ENCODE data around the gene ADAM22. TPM values are rescaled to one million over a fixed set of nuclear protein-coding genes. Genes with fewer than 3 reads are reported as not detected.

ADAM22 gene
- total RNA-seq, 1 donor: 1.3 TPM

DNA sequence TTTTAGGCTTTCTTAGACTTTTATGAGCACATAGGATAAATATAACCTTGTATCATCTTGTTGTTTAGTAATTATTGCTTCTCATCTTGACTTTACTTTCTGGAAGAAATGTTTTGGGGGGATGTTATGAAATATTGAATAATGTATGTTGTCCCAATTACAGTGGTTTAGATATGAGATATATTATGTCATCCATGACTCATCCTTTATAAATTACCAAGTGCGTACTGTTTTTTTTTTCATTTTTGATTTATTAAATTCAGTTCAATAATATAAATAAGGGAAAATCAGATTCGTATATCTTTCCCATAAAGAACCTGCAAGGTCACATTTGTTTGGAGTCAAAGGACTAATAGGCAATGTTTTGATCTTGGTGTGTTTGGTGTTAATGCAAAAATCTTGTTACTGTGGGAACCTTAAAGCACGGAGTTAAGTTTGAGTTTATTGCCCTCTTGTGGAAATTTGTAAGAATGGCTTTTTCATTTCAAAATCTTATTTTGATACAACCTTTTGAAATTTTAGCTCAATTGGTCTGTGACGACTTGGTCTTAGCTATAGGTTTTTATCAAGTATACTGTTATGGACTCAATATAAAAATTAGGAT is 177.2 kb downstream of the ADAM22 start:
- peak; percentile 65 for DNase-seq (ENCODE audit: low read depth)
- peak; percentile 56 for TF ChIP-seq CTCF (IDR thresholded peaks at IDR 0.05; ENCODE audit: insufficient read depth, low read length)
- no peak overlapping the region for H3K4me3 ChIP-seq (ENCODE audit: low read depth, low read length)

- no peak for TF ChIP-seq CTCF (IDR thresholded peaks at IDR 0.05; ENCODE audit: insufficient read depth, low read length)
- H3K4me3 ChIP-seq (ENCODE audit: low read depth, low read length): no peak overlapping the region
- no peak for DNase-seq (ENCODE audit: low read depth)
Observed at GRCh38 chr7:88111954-88112471, 178.0 kb downstream of the ADAM22 start.

GRCh38 chr7:88115258-88115796 is 181.3 kb downstream of the ADAM22 start:
- H3K4me3 ChIP-seq (ENCODE audit: low read depth, low read length): no peak overlapping the region
- DNase-seq (ENCODE audit: low read depth): no peak
- TF ChIP-seq CTCF (IDR thresholded peaks at IDR 0.05; ENCODE audit: insufficient read depth, low read length): no peak

DNA sequence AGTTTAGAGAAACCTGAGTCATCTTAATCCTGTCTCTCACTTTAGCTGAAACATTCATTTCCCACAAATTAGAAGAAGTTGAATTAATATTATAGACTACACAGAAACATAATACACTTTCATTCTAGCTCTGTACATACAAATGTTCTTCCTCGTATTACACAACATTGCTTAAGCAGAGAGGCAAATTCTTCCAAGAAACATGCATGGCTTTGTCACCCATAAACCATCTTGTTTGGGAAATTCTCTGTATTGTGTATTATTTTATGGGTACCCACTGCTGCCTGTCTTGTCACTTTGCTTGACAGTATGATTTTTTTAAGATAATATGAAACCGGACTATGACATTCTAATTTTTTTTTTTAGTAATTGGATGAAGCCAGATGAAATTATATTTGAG is 181.8 kb downstream of the ADAM22 start:
- TF ChIP-seq CTCF (IDR thresholded peaks at IDR 0.05; ENCODE audit: insufficient read depth, low read length): no peak
- DNase-seq (ENCODE audit: low read depth): no peak
- no peak overlapping the region for H3K4me3 ChIP-seq (ENCODE audit: low read depth, low read length)

DNA sequence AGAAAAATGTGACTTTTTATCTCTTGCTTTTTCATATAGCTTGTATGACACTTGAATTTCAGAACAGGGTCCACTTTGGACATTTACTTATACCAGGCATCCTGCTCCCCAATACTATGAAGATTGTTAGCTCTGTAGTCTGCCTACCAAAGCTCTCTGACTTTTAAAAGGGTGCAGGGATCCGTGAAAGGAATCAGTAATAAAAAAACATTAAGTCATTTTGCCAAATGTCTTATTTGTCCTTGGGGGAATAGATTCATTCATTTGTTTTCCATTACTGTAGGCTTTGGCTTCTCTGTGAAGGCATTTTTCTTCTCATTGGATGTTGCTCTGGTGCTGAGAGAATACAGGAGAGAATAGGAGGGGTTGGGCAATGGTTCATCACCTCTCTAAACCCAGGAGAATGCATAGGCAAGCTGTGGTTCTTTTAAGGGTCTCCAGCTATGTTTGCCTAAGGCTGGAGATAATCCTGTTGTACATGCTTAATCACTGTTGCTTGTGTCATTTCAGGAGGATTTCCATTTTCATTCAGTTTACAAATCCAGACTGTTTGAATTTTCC is 182.3 kb downstream of the ADAM22 start:
- no peak for DNase-seq (ENCODE audit: low read depth)
- no peak overlapping the region for H3K4me3 ChIP-seq (ENCODE audit: low read depth, low read length)
- TF ChIP-seq CTCF (IDR thresholded peaks at IDR 0.05; ENCODE audit: insufficient read depth, low read length): no peak

- DNase-seq (ENCODE audit: low read depth): no peak
- no peak for TF ChIP-seq CTCF (IDR thresholded peaks at IDR 0.05; ENCODE audit: insufficient read depth, low read length)
- no peak overlapping the region for H3K4me3 ChIP-seq (ENCODE audit: low read depth, low read length)
Observed at GRCh38 chr7:88117325-88117724, 183.3 kb downstream of the ADAM22 start.

All from fibroblast of the aortic adventitia (primary cell).